Non-pigmented ciliary epithelial cell (primary cell): ENCODE data around the gene SNX8.
"Not testable (repeated sequence)": the region's sequence is repeated elsewhere in the genome, so short reads cannot be mapped to it uniquely, and the experiment has no call there.

Source experiments
- DNase-seq: peaks from one replicate; pipeline ENCODE4 v3.0.0-alpha.2; 2010; ENCODE audit warnings: low read depth

SNX8 gene

DNA sequence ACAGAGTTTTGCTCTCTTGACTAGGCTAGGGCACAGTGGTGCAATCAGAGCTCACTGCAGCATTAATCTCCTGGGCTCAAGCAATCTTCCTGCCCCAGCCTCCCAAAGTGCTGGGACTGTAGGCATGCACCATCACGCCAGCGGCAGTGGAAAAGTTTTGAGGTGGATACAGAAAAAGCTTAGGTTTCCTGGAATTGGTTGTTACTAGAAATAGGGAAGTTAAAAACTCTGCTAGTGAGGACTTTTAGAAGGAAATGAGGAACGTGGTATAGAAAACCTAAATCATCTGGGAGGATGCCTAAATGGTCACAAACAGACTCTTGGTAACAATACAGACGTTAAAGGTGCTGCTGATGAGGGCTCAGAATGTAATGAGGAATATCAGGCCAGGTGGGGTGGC is 10.9 kb upstream of the SNX8 start:
- DNase-seq: no peak

- DNase-seq: no peak
These were observed 6.8 kb upstream of the SNX8 start for GRCh38 chr7:2321020-2321419.

- no peak for DNase-seq
These were observed 3.5 kb upstream of the SNX8 start for GRCh38 chr7:2317556-2318293.

DNA sequence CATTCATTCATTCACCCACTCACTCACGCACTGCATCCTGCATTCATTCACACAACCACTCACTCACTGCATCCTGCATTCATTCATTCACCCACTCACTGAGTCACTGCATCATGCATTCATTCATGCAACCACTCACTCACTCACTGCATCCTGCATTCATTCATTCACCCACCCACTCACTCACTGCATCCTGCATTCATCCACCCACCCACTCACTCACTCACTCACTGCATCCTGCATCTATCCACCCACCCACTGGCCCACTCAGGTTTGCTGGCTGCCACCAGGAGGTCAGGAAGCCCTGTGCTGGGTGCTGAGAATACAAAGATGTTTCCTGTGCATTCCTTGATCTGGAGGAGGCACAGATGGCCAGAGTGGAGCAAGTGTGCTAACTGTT is 2.3 kb upstream of the SNX8 start:
- DNase-seq: no peak

- DNase-seq: no peak
These were observed 1.5 kb upstream of the SNX8 start for GRCh38 chr7:2315787-2316186.

GRCh38 chr7:2314956-2315530 is 802 bp upstream of the SNX8 start:
- DNase-seq: not testable (repeated sequence)

DNA sequence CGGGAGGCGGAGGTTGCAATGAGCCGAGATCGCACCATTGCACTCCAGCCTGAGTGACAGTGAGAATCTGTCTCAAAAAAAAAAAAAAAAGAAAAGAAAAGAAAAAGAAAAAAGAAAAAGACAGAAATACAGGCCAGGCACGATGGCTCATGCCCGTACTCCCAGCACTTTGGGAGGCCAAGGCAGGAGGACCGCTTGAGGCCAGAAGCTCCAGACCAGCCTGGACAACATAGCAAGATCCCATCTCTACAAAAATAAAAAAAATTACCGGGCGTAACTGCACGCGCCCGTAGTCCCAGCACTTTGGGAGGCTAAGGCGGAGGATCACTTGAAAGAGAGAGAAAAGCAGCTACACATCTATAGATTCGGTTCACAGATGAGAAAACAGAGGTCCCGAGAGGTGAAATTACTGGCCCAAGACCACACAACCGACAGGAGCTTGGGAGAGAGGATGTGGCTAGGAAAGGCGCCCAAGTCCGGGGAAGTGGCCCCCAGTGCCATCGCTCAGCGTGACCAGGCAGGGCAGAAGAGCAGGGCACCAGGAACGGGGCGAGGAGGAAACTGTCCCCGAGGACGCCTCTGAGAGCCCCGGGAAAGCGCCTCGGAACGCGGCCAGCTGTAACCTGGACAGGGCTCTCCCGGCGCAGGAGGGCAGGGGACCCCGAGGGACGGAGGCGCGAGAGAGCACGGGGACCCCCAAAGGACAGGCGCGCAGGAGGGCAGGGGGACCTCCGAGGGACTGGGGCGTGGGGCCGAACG is 612 bp downstream of the SNX8 start:
- DNase-seq: no peak

GRCh38 chr7:2312267-2312929 is 1.8 kb downstream of the SNX8 start:
- DNase-seq: no peak

DNA sequence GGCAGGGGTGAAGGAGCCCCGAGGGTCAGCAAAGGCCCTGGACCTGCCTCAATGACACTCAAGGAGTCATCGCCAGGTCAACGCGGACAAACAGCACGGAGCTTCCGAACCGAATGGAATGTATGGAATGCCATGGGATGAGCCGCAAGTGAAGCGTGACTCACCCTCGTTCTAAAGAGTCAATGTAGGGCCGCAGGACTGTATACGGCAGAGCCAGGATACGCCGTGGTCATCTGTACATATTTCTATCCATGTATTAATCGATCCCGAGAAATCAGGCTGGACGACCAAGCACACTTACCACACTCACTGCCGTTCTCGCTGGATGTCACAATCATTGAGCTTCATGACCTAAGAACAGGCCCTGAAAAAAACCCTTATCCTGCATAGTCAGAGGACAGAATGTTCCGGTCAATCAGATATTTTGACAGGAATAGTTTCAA is 4.3 kb downstream of the SNX8 start:
- peak; percentile 92 for DNase-seq

DNA sequence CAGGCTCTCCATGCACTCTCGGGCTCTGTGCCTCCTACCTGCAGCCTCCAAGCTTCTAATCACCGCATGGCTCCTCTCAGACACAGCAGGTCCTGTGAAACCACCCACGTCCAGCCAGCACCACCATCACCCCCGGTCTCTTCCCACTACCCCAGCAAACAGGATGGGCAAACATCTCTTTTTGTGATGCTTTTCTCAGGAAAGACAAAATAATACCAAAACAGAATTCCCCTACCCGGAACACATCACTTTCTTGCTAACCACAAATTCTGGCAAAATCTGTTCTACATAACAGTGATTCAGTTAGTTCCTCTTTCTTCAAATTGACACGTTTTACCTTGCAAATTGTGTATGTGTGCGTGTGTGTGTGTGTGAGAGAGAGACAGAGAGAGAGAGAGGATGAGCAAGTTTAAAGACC is 6.5 kb downstream of the SNX8 start:
- no peak for DNase-seq

DNA sequence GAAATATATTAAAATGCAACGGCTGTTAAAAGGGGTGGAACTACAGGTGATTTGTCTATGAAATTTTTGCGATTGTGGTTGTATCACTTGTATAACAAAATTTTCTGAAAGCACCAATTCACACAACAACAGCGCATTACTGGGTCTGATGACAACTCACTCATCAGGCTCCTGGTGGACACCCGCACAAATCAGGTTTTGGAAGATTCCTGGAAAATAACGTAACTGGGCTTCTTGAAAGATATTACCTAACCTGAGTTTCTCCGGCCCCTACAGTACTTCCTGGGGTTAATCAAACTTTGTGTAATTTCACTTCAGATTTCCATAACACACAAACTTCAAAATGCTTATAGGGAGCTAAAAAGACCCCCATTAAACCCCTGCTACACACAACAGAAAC is 7.6 kb downstream of the SNX8 start:
- no peak for DNase-seq

DNA sequence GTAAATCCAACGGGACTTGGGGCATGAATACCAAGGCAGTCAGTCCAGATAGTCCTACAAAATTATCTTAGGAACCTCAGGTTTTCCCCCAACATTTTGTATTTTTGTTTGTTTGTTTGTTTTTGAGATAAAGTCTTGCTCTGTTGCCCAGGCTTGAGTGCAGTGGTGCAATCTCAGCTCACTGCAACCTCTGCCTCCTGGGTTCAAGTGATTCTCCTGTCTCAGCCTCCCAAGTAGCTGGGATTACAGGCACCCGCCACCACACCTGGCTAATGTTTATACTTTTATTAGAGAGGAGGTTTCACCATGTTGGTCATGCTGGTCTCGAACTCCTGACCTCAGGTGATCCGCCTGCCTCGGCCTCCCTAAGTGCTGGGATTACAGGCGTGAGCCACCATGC is 9.0 kb downstream of the SNX8 start:
- DNase-seq: not testable (repeated sequence)

DNA sequence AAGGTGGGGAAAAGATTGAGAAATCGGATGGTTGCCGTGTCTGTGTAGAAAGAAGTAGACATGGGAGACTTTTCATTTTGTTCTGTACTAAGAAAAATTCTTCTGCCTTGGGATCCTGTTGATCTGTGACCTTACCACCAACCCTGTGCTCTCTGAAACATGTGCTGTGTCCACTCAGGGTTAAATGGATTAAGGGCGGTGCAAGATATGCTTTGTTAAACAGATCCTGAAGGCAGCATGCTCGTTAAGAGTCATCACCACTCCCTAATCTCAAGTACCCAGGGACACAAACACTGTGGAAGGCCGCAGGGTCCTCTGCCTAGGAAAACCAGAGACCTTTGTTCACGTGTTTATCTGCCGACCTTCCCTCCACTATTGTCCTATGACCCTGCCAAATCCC is 10.7 kb downstream of the SNX8 start:
- not testable (repeated sequence) for DNase-seq

DNA sequence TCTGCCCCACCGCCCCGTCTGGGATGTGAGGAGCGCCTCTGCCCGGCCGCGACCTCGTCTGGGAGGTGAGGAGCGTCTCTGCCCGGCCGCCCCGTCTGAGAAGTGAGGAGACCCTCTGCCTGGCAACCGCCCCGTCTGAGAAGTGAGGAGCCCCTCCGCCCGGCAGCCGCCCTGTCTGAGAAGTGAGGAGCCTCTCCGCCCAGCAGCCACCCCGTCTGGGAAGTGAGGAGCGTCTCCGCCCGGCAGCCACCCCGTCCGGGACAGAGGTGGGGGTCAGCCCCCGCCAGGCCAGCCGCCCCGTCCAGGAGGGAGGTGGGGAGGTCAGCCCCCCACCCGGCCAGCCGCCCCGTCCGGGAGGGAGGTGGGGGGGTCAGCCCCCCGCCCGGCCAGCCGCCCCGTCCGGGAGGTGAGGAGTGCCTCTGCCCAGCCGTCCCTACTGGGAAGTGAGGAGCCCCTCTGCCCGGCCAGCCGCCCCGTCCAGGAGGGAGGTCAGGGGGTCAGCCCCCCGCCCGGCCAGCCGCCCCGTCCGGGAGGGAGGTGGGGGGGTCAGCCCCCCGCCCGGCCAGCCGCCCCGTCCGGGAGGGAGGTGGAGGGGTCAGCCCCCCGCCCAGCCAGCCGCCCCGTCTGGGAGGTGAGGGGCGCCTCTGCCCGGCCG is 11.4 kb downstream of the SNX8 start:
- DNase-seq: not testable (repeated sequence)

DNA sequence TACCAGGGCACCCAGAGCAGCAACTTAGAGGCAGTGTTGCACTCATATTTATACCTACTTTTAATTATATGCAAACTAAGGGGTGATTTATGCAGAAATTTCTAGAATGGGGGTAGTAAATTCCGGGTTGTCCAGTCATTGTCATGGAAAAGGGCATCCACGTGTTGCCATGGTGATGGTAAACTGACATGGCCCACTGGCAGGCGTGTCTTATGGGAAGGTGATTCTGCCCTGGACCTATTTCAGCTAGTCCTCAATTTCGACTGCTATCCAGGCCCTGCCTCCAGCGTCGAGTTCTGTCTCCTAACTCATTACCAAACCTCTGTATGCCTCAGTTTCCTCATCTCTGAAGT is 12.8 kb downstream of the SNX8 start:
- no peak for DNase-seq

- DNase-seq: no peak
These were observed 14.2 kb downstream of the SNX8 start for GRCh38 chr7:2299870-2300512.

DNA sequence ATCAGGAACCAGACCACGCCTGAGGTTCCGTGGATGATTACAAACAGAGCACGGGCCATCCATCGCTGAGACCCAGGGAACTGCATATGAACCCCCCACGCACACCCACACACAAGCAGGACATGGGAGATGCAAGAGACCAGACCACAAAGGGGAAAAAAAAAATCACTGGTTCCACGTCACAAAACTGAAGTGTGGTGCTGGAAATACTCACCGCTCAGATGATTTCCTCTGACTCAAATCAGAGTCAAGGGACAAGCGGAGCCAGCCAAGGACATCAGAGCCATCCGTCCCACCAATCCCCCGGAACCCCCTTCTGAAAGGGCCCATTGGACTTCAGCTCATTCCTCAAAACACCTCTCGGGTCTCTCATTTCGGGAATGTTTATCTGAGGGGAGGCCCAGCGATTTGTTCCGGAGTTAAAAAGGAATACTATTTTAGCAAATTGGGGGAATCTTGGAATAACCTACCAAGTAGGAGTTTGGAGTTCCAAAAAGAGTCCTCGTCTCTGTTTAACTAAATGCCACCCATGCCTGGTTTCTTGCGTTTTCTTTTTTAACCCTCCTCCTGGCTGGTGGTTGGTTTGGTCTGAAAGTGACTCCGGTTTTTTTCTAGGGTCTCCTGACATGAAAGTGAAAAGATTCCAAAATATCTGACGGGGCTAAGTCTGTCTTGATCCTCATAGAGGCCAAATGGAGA is 15.0 kb downstream of the SNX8 start:
- peak; percentile 77 for DNase-seq

- DNase-seq: no peak
These were observed 17.4 kb downstream of the SNX8 start for GRCh38 chr7:2296832-2297231.

DNA sequence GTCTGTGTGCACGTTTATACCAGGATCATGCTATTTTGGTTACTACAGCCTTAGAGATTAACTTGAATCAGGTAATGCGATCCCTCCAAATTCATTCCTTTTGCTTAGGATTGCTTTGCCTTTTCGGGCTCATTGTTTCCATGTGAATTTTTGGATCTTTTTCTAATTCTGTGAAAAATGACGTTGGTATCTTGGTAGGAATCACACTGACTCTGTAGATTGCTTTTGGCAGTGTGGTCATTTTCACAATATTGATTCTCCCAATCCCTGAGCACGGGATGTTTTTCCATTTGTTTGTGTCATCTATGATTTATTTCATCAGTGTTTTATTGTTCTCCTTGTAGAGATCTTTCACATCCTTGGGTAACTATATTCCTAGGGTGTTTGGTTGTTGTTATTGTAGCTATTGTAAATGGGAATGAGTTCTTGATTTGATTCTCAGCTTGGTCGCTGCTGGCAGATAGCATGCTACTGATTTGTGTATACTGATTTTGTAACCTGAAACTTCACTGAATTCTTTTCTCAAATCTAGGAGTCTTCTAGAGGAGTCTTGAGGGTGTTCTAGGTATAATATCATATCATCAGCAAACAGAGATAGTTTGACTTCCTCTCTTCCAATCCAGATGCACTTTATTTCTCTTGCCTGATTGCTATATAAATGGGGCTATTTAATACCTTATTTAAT is 18.2 kb downstream of the SNX8 start:
- no peak for DNase-seq

DNA sequence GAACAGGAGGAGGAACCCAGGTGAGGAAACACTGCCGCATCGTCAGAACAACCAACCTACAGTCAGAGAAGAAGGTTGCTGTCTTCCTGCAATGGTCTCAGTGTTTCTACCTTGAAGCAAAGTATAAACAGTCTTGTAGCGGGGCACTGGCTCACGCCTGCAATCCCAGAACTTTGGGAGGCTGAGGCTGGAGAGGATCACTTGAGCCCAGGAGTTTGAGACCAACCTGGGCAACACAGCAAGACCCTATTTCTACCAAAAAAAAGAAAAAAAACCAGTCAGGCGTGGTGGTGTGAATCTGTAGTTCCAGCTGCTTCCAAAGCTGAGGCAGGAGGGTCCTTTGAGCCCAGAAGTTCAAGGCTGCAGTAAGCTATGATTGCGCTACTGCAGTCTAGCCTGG is 23.4 kb downstream of the SNX8 start:
- no peak for DNase-seq

- no peak for DNase-seq
These were observed 24.6 kb downstream of the SNX8 start for GRCh38 chr7:2289621-2290020.
